UCSD-AML1 (cell line): ENCODE results near the gene CAMSAP3.
A peak's percentile ranks its signal among the peaks of the same experiment; 100 is the strongest.
"Not testable (repeated sequence)": the region's sequence is repeated elsewhere in the genome, so short reads cannot be mapped to it uniquely, and the experiment has no call there.

Source experiments
- DNase-seq: peaks from one replicate; lab custom pipeline; 2025; ENCODE audit not compliant: unreplicated experiment; lab: John Stamatoyannopoulos, UW

The CAMSAP3 gene

GRCh38 chr19:7570761-7571160, 24.9 kb upstream of the CAMSAP3 start:
- no peak for DNase-seq

- no peak for DNase-seq
These were observed 20.1 kb upstream of the CAMSAP3 start for GRCh38 chr19:7575434-7576040.

GRCh38 chr19:7577422-7577821, 18.2 kb upstream of the CAMSAP3 start:
- not testable (repeated sequence) for DNase-seq

DNA sequence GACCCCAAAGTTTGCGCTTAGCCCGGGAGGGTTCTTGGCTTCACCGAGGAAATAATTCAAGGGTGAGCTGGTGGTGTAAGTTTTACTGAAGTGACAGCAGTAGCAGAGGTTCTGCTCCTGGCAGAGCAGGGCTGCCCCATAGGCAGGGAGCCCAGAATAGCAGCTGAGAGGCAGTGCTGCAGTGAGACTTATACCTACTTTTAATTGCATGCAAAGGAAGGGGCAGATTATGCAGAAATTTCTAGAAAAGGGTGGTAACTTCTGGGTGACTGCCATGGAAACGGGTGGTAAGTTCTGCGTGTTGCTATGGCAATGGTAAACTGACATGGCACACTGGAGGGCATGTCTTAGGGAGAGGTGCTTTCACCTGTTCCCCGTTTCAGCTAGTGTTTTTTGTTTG, 17.5 kb upstream of the CAMSAP3 start:
- no peak for DNase-seq

- no peak for DNase-seq
These were observed 16.5 kb upstream of the CAMSAP3 start for GRCh38 chr19:7579182-7579581.

- DNase-seq: no peak
These were observed 13.2 kb upstream of the CAMSAP3 start for GRCh38 chr19:7582446-7582845.

DNA sequence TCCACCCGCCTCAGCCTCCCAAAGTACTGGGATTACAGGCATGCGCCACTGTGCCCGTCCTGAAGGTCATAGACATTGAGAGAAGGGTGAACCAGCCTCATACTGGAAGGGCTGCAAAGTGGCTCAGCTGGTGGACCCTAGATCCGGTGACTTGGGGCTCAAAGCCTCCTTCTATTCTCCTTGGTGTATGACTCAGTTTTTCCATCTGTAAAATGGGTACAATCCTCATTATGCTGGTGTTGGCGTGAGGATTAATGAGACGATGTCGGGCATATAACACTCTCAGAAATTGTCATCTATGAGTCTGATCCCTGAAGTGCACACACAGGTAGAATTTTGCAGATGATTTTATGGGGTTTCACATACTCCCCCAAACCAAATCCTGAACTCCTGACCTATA, 5.8 kb upstream of the CAMSAP3 start:
- no peak for DNase-seq

GRCh38 chr19:7590256-7590655, 5.4 kb upstream of the CAMSAP3 start:
- DNase-seq: no peak

GRCh38 chr19:7596211-7596937, 711 bp downstream of the CAMSAP3 start:
- no peak for DNase-seq

DNA sequence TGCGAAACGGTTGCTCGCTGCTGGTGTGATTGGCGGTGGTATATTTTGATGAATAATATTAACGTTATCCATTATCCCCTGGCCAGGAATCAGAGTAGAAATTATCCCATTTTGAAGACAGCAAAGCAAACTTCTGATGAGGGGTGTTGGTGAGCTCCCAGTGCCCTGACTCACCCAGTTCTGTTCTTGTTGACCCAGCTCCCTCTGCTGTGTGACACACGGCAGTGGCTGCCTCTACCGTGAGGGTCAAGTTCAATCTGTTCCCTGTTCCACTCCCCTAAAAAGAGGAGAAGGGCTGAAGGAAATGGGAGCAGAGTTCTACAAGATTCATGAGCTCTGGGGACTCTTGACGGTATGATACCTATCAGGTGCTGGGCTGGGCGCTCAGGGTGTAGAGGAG, 2.0 kb downstream of the CAMSAP3 start:
- no peak for DNase-seq

GRCh38 chr19:7598180-7598579, 2.5 kb downstream of the CAMSAP3 start:
- DNase-seq: no peak

- DNase-seq: no peak
These were observed 5.1 kb downstream of the CAMSAP3 start for GRCh38 chr19:7600721-7601120.

DNA sequence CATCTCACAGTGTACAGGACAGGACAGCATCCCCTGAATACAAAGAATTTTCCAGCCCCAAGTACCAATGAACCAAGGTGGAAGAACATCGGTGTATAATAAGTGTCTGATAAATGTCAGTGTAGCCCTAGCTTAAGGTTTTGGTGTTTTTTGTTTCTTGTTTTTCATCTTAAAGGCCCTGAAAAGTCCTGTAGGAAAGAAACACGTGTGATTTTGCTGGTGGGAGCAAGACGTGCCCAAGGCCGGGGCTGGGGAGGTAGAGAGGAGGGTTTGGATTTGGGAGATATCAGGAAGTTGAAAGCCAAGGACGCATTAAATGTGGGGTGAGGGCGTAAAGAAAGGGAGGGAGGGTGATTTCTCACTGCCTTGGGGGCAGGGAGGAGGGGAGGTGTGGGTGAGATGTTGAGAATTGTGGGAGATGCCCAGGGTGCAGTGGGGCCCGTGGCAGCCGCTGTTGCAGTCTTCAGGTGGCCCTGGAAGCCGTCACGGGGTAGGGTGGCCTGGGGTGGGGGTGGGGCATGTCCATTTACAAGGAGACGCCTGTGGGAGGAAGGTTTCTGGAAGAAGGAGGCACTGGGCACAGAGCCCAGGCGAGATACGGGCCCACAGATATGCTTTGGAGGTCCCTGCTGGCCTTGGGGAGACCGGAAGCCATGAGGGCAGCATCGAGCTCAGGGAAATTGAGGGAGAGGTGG, 6.7 kb downstream of the CAMSAP3 start:
- DNase-seq: no peak

GRCh38 chr19:7602935-7603497, 7.4 kb downstream of the CAMSAP3 start:
- DNase-seq: no peak

GRCh38 chr19:7603919-7604318, 8.3 kb downstream of the CAMSAP3 start:
- DNase-seq: no peak

DNA sequence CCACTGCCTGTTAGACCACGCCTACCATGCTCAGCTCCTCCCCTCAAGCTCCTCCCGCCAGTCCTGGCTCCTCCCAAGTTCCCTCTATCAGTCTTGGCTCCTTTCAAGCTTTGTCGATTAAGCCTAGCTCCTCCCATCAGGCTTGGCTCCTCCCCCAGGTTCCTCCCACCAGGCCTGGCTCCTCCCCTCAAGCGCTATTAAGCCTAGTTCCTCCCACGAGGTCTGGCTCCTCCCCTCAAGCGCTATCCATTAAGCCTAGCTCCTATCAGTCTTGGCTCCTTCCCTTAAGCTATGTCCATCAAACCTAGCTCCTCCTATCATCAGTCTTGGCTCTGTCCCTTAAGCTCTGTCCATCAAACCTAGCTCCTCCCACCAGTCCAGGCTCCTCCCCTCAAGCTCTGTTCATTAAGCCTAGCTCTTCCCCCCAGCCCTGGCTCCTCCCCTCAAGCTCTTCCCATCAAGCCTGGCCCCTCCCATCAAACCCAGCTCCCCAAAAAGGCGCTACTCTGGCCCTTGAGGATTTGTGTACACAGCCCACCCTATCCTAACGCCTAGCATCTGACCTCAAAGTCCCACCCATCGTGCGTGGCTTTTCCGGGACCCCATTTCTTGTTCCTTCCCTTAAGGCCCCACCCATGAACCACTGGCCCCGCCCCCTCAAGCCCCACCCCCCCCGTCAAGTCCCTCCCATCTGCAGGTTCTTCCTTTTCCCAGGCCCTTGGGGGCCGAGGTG, 10.0 kb downstream of the CAMSAP3 start:
- DNase-seq: peak; percentile 26

DNA sequence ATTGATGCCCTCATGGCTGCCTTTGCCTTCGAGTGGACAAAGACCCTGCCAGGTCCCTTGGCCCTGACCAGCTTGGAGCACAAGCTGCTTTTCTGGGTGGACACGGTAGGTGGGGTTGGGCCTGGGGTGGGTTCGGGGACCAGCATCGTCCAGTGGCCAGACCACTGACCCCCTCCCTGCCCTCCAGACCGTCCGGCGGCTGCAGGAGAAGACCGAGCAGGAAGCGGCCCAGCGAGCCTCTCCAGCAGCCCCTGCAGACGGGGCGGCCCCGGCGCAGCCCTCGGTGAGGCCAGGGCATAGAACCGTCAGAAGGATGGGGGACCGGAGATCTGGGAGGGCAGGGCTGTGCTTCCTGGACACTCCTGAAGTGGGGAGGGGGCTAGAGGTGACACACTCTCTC, 10.6 kb downstream of the CAMSAP3 start:
- no peak for DNase-seq

GRCh38 chr19:7607212-7607873, 11.7 kb downstream of the CAMSAP3 start:
- DNase-seq: no peak

- no peak for DNase-seq
These were observed 12.4 kb downstream of the CAMSAP3 start for GRCh38 chr19:7607874-7608560.
